Omental fat pad (tissue), 4 donors: ENCODE data around the gene RTTN. TPM values are rescaled to one million over a fixed set of nuclear protein-coding genes. Genes with fewer than 3 reads are reported as not detected.
"Not testable (repeated sequence)": the region's sequence is repeated elsewhere in the genome, so short reads cannot be mapped to it uniquely, and the experiment has no call there.

Experiments
- ATAC-seq: fragments of 150-250 bp; one replicate; pipeline ENCODE4 v1.9.1; 2016; ENCODE audit warnings: mild to moderate bottlenecking, moderate library complexity; ENCODE audit not compliant: low FRiP score
- DNase-seq: peaks from one replicate; pipeline ENCODE4 v3.0.0-alpha.2; 2019; ENCODE audit warnings: low spot score
- CTCF ChIP-seq, 3 donors: fragments of 450-650 bp; IDR thresholded peaks; one replicate each; pipeline ENCODE4 v1.5.1; 2016 to 2017; ENCODE audit warnings: antibody characterized with exemption in 3 of 3, mild to moderate bottlenecking in 3 of 3, moderate library complexity in 2 of 3
- total RNA-seq, 4 donors: library from RNA; depleted of rRNA; stranded (reverse); fragments of >200 nt; gene quantifications; one replicate each; pipeline ENCODE4 v1.1.0, GENCODE V29; 2016

Gene RTTN
- total RNA-seq: 10 to 100 TPM in 3 of 4 donors, 1 to 10 TPM in 1; 9.7 to 23.5 (median 11.0) TPM

GRCh38 chr18:70205421-70206397, at the start of gene RTTN:
TSS of gene RTTN (minus strand) at chr18:70205687. CDS start at chr18:70205658, 29 bp downstream.
- ATAC-seq (peak; percentile 100), DNase-seq (peak; percentile 63)
- no peak for TF ChIP-seq CTCF (IDR thresholded peaks at IDR 0.05)

GRCh38 chr18:70250781-70251180, 45.3 kb upstream of the RTTN start:
- no peak for ATAC-seq
- no peak for TF ChIP-seq CTCF (IDR thresholded peaks at IDR 0.05)
- DNase-seq: no peak

- ATAC-seq, DNase-seq: not testable (repeated sequence)
These were observed 44.4 kb upstream of the RTTN start for GRCh38 chr18:70249861-70250260.

GRCh38 chr18:70249118-70249517, 43.6 kb upstream of the RTTN start:
- DNase-seq (no peak), ATAC-seq (no peak)
- TF ChIP-seq CTCF (IDR thresholded peaks at IDR 0.05): no peak

- no peak for TF ChIP-seq CTCF (IDR thresholded peaks at IDR 0.05)
- DNase-seq (no peak), ATAC-seq (no peak)
These were observed 40.6 kb upstream of the RTTN start for GRCh38 chr18:70246061-70246466.

- ATAC-seq: no peak
- no peak for DNase-seq
- no peak for TF ChIP-seq CTCF (IDR thresholded peaks at IDR 0.05)
These were observed 37.8 kb upstream of the RTTN start for GRCh38 chr18:70243131-70243929.

- not testable (repeated sequence) for ATAC-seq, DNase-seq
These were observed 31.4 kb upstream of the RTTN start for GRCh38 chr18:70236921-70237320.
